Transverse colon (tissue), 4 donors: ENCODE measurements around the gene SMARCA2. TPM values are rescaled to one million over a fixed set of nuclear protein-coding genes. Genes with fewer than 3 reads are reported as not detected.

Source experiments
- DNase-seq: peaks from one replicate; pipeline ENCODE4 v3.0.0-alpha.2; 2019
- H3K27ac ChIP-seq, 4 donors: fragments of 200-600 bp; sonication (generic); 2 replicates each; pipeline ENCODE4 v1.5.1; 2016 to 2018; ENCODE audit warnings: inconsistent platforms in 4 of 4
- H3K27me3 ChIP-seq: fragments of 200-600 bp; sonication (generic); 2 replicates; pipeline ENCODE4 v1.5.1; 2017; ENCODE audit warnings: inconsistent platforms
- H3K36me3 ChIP-seq, 4 donors: fragments of 200-600 bp; sonication (generic); 2 replicates each; pipeline ENCODE4 v1.5.1; 2017 to 2019; ENCODE audit warnings: inconsistent platforms in 4 of 4
- H3K4me1 ChIP-seq, 4 donors: fragments of 200-600 bp; sonication (generic); 2 replicates each; pipeline ENCODE4 v1.5.1; 2017 to 2020; ENCODE audit warnings: inconsistent platforms in 4 of 4
- H3K4me3 ChIP-seq, 4 donors: fragments of 200-600 bp; sonication (generic); 1 replicate in 1 of 4; 2 replicates in 3 of 4; pipeline versions ENCODE4 v1.5.1 to v1.6.1; 2017 to 2019; ENCODE audit warnings: inconsistent platforms in 4 of 4
- H3K9me3 ChIP-seq, 2 donors: fragments of 200-600 bp; sonication (generic); 2 replicates each; pipeline ENCODE4 v1.5.1; 2017 to 2019; ENCODE audit warnings: inconsistent platforms in 2 of 2
- CTCF ChIP-seq, 5 experiments: fragments of 200-600 bp in 3 of 5; fragments of 450-650 bp in 2 of 5; sonication (generic) in 3 of 5; IDR thresholded peaks; 1 replicate in 2 of 5; 2 replicates in 3 of 5; pipeline ENCODE4 v1.5.1; 2016 to 2017; ENCODE audit warnings: antibody characterized with exemption in 5 of 5, inconsistent platforms in 3 of 5, mild to moderate bottlenecking in 2 of 5, moderate library complexity in 1 of 5
- EP300 ChIP-seq: sonication (generic); formaldehyde crosslinking; IDR thresholded peaks from one replicate; pipeline ENCODE4 v1.6.1; 2017; ENCODE audit warnings: antibody characterized with exemption, low read depth
- POLR2A ChIP-seq: fragments of 450-650 bp; IDR thresholded peaks from one replicate; pipeline ENCODE4 v1.6.1; 2016; ENCODE audit warnings: antibody characterized with exemption, mild to moderate bottlenecking, moderate library complexity
- POLR2AphosphoS5 ChIP-seq, 3 donors: sonication (generic); formaldehyde crosslinking; IDR thresholded peaks; one replicate each; pipeline ENCODE4 v1.6.1; 2016; ENCODE audit warnings: antibody characterized with exemption in 3 of 3
- WGBS, 2 donors: methylation state at CpG; one replicate each; pipeline ENCODE4 v1.1.5; 2018; ENCODE audit warnings: low coverage in 1 of 2; 5-methylcytosine and 5-hydroxymethylcytosine counted together
- in situ Hi-C, 4 donors: fragments of 200-750 bp; cut with MboI; loops; one replicate each; pipeline versions ENCODE4 v1.15.0 to v1.15.1; 2017; ENCODE audit warnings: low sequenced_read_pairs in 3 of 4, low pct_ligation_motif_present in 1 of 4, low pct_unique_long_range_greater_than_20kb in 1 of 4
- intact Hi-C: fragments of 100-400 bp; cut with DNase I; formaldehyde crosslinking; loops from one replicate; pipeline ENCODE4 v1.15.1; 2023; ENCODE audit warnings: low total_unique reads
- total RNA-seq, 4 donors: library from RNA; depleted of rRNA; stranded (reverse); fragments of >200 nt; gene quantifications; one replicate each; pipeline ENCODE4 v1.1.0, GENCODE V29; 2016

SMARCA2 gene
- total RNA-seq, 4 donors from 2014 or later: 74.8 to 110 (median 92.4) TPM

- H3K36me3 ChIP-seq: peaks cover 0 to 56% (median 15%) of the 10 kb centered on the region in 4 donors
- in situ Hi-C loops: no loop called here
Measured at GRCh38 chr9:2120926-2121689, 106.0 kb downstream of the SMARCA2 start.

GRCh38 chr9:2122299-2122698, 107.2 kb downstream of the SMARCA2 start:
- intact Hi-C loops: no loop called here
- no peak for TF ChIP-seq POLR2A
- no peak for TF ChIP-seq EP300
- no peak for TF ChIP-seq POLR2AphosphoS5 (IDR thresholded peaks at IDR 0.05)
- TF ChIP-seq CTCF (IDR thresholded peaks at IDR 0.05): no peak
- WGBS, 2 donors: 80 to 97% methylated on average over 2 to 3 of the region's 3 CpGs
- H3K27me3 ChIP-seq: no peaks in the 10 kb centered on the region
- no peak overlapping the region for H3K27ac ChIP-seq
- H3K36me3 ChIP-seq: peaks cover 0 to 56% (median 12%) of the 10 kb centered on the region in 4 donors
- H3K4me1 ChIP-seq: peaks cover 0 to 25% (median 5%) of the 10 kb centered on the region in 4 donors
- in situ Hi-C loops: no loop called here
- no peak overlapping the region for H3K4me3 ChIP-seq
- DNase-seq: no peak
- no peaks in the 10 kb centered on the region for H3K9me3 ChIP-seq

More at GRCh38 chr9:2120926-2121689, 106.0 kb downstream of the SMARCA2 start:
- Histone ChIP-seq H3K27ac (peak overlapping the region in 1 of 4 donors; percentile 1), H3K4me3 (no peak overlapping the region), H3K27me3 (no peaks in the 10 kb centered on the region), H3K4me1 (peaks cover 0 to 16% (median 0%) of the 10 kb centered on the region in 4 donors), H3K9me3 (no peaks in the 10 kb centered on the region)
- 83% methylated on average over 3 of the region's 3 CpGs for WGBS, 2 donors
- intact Hi-C loops: no loop called here
- DNase-seq: no peak
- TF ChIP-seq POLR2AphosphoS5 (IDR thresholded peaks at IDR 0.05) (no peak), EP300 (no peak), CTCF (IDR thresholded peaks at IDR 0.05) (no peak), POLR2A (no peak)

- DNase-seq: no peak
- intact Hi-C loops (no loop called here), in situ Hi-C loops (loop anchor here in 2 of 4 donors (25.0 kb wide), 1 partner anchor 711 kb away; the partner anchor contains the start of gene PUM3 (in 2 of the 2))
- WGBS, 2 donors: 33 to 52% methylated on average over 2 of the region's 2 CpGs
- no peaks in the 10 kb centered on the region for H3K9me3 ChIP-seq
- peak overlapping the region; percentile 66 to 79 (median 74) for H3K27ac ChIP-seq
- no peaks in the 10 kb centered on the region for H3K27me3 ChIP-seq
- H3K36me3 ChIP-seq: peaks cover 0 to 25% (median 5%) of the 10 kb centered on the region in 4 donors
- H3K4me1 ChIP-seq: peaks cover 0 to 32% (median 5%) of the 10 kb centered on the region in 4 donors
- H3K4me3 ChIP-seq: peak overlapping the region in 1 of 4 donors; percentile 7
- TF ChIP-seq POLR2AphosphoS5 (IDR thresholded peaks at IDR 0.05) (no peak), CTCF (IDR thresholded peaks at IDR 0.05) (no peak), POLR2A (no peak), EP300 (no peak)
Measured at GRCh38 chr9:2125906-2126305, 110.8 kb downstream of the SMARCA2 start.

- no peaks in the 10 kb centered on the region for H3K9me3 ChIP-seq
- intact Hi-C loops (no loop called here), in situ Hi-C loops (loop anchor here in 2 of 4 donors (25.0 kb wide), 1 partner anchor 711 kb away; the partner anchor contains the start of gene PUM3 (in 2 of the 2))
- peaks cover 0 to 20% (median 3%) of the 10 kb centered on the region in 4 donors for H3K36me3 ChIP-seq
- no peaks in the 10 kb centered on the region for H3K27me3 ChIP-seq
- TF ChIP-seq CTCF (IDR thresholded peaks at IDR 0.05) (no peak), POLR2AphosphoS5 (IDR thresholded peaks at IDR 0.05) (peak; percentile 44 to 47 (median 46)), EP300 (peak; percentile 5)
- H3K4me1 ChIP-seq: peaks cover 0 to 28% (median 5%) of the 10 kb centered on the region in 4 donors
- no peak for DNase-seq
- peak overlapping the region; percentile 66 to 79 (median 74) for H3K27ac ChIP-seq
- peak overlapping the region in 1 of 4 donors; percentile 7 for H3K4me3 ChIP-seq
- WGBS, 2 donors: 45 to 71% methylated on average over 4 of the region's 4 CpGs
Measured at GRCh38 chr9:2126331-2126803, 111.2 kb downstream of the SMARCA2 start.
